ENCODE data around the gene MSI2.

The MSI2 gene

GRCh38 chr17:57270801-57271245 is 14.5 kb downstream of the MSI2 start:
- TF ChIP-seq MAX (IDR thresholded peaks at IDR 0.05): no peak
- no peak for TF ChIP-seq REST (IDR thresholded peaks at IDR 0.05; ENCODE audit: low read depth)
- no peak for TF ChIP-seq RAD21 (IDR thresholded peaks at IDR 0.05; ENCODE audit: low read depth)
- TF ChIP-seq, protein P1, sequence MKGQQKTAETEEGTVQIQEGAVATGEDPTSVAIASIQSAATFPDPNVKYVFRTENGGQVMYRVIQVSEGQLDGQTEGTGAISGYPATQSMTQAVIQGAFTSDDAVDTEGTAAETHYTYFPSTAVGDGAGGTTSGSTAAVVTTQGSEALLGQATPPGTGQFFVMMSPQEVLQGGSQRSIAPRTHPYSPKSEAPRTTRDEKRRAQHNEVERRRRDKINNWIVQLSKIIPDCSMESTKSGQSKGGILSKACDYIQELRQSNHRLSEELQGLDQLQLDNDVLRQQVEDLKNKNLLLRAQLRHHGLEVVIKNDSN (IDR thresholded peaks at IDR 0.05): no peak
- no peak for TF ChIP-seq YY1 (IDR thresholded peaks at IDR 0.05; ENCODE audit: low read depth)
- TF ChIP-seq ZBTB7A (IDR thresholded peaks at IDR 0.05; ENCODE audit: low read depth): no peak

GRCh38 chr17:57271821-57272220 is 15.5 kb downstream of the MSI2 start:
- TF ChIP-seq, protein P1 (IDR thresholded peaks at IDR 0.05): no peak
- TF ChIP-seq CREB1 (IDR thresholded peaks at IDR 0.05; ENCODE audit: low read depth) (no peak), TAF1 (IDR thresholded peaks at IDR 0.05; ENCODE audit: low read depth) (no peak)

DNA sequence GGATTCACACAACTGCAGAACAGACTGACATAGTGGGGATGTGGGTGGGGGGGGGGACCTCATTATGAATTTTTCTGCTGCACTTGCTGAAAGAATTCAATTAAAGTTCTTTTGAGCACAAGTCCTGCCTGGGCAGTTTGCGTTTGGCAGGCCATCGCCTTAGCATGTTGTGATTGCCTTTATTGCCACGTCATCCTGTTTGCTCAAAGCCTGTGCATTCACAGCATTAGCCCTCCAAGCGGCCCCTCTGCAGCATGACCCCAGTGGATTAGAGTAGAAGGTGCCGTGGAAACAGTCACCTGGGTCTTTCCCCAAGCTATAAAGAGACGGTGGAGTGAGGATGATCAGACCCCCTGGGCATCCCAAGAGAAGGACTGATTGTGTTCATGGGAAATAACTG is 17.2 kb downstream of the MSI2 start:
- TF ChIP-seq REST (IDR thresholded peaks at IDR 0.05; ENCODE audit: low read depth): no peak
- no peak for TF ChIP-seq ZBTB7A (IDR thresholded peaks at IDR 0.05; ENCODE audit: low read depth)
- TF ChIP-seq NFIC (IDR thresholded peaks at IDR 0.05): no peak
- no peak for TF ChIP-seq CEBPB (IDR thresholded peaks at IDR 0.05)
- no peak for TF ChIP-seq CREB1 (IDR thresholded peaks at IDR 0.05; ENCODE audit: low read depth)
- TF ChIP-seq TAF1 (IDR thresholded peaks at IDR 0.05; ENCODE audit: low read depth): no peak
- TF ChIP-seq EGR1 (IDR thresholded peaks at IDR 0.05): no peak
- no peak for TF ChIP-seq YY1 (IDR thresholded peaks at IDR 0.05; ENCODE audit: low read depth)
- TF ChIP-seq, protein P1 (IDR thresholded peaks at IDR 0.05): no peak
- TF ChIP-seq TCF12 (IDR thresholded peaks at IDR 0.05; ENCODE audit: low read depth): no peak
- TF ChIP-seq EP300 (IDR thresholded peaks at IDR 0.05; ENCODE audit: borderline replicate concordance): no peak
- no peak for TF ChIP-seq FOXM1 (IDR thresholded peaks at IDR 0.05; ENCODE audit: borderline replicate concordance, low read depth)
- TF ChIP-seq MAX (IDR thresholded peaks at IDR 0.05): no peak
- no peak for TF ChIP-seq TEAD4 (IDR thresholded peaks at IDR 0.05)
- TF ChIP-seq RAD21 (IDR thresholded peaks at IDR 0.05; ENCODE audit: low read depth): no peak

DNA sequence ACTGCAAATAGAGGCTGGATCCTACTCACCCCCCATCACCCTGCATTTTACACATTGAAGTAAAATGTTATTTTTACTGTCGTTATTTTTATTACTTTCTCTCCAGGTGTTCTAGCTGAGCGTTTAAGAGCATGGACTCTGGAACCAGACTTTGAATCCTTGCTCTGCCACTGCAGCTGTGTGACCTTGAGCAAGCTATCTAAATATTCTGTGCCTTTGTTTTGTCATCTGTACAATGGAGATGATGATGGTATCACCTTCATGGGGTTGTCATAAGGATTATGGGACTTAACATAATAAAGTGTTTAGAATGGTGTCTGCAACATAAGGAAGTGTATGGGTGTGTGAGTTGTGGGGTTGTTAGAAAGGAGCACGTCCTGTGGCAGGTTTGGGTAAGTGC is 17.8 kb downstream of the MSI2 start:
- no peak for TF ChIP-seq TEAD4 (IDR thresholded peaks at IDR 0.05)

- TF ChIP-seq TAF1 (IDR thresholded peaks at IDR 0.05; ENCODE audit: low read depth): no peak
- TF ChIP-seq ZBTB7A (IDR thresholded peaks at IDR 0.05; ENCODE audit: low read depth): no peak
- no peak for TF ChIP-seq EP300 (IDR thresholded peaks at IDR 0.05; ENCODE audit: borderline replicate concordance)
- no peak for TF ChIP-seq CEBPB (IDR thresholded peaks at IDR 0.05)
Observed at GRCh38 chr17:57275071-57275764, 18.9 kb downstream of the MSI2 start.

DNA sequence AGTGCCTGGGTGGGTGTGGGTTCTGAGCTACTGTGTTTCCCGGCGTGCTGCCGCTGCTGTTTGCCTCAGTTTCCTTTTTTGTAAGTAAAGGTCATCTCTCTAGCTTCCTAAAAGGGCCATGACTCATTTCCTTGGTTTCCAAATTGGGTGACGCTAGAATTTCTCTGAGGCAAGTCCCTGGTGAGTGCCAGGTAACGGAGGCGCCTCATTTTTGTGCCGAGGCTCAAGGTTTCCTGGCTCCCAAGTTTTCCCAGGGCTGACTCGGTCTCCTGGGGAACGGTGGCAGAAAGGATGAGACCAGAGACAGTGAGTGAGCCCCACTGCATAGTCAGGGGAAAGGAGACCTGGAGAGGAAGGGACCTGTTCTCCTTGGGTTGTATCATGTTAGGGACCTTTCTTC is 20.3 kb downstream of the MSI2 start:
- TF ChIP-seq FOXM1 (IDR thresholded peaks at IDR 0.05; ENCODE audit: borderline replicate concordance, low read depth) (no peak), YY1 (IDR thresholded peaks at IDR 0.05; ENCODE audit: low read depth) (no peak), RAD21 (IDR thresholded peaks at IDR 0.05; ENCODE audit: low read depth) (no peak), MAX (IDR thresholded peaks at IDR 0.05) (no peak)

Data from Ishikawa (cell line).